ENCODE measurements around the gene SPNS1. TPM values are rescaled to one million over a fixed set of nuclear protein-coding genes. Genes with fewer than 3 reads are reported as not detected.

SPNS1 gene
- total and polyA plus RNA-seq, 2 of the 8 experiments (the other 6 are each of a cell fraction or from before 2014, with no cell fraction given) = 48.8 to 66.9 TPM

- TF ChIP-seq CHD7 (IDR thresholded peaks at IDR 0.05; ENCODE audit: insufficient replicate concordance, low read length) (no peak), MAX (IDR thresholded peaks at IDR 0.05) (no peak), BRCA1 (IDR thresholded peaks at IDR 0.05; ENCODE audit: low read depth, low read length) (no peak), ATF3 (IDR thresholded peaks at IDR 0.05; ENCODE audit: insufficient read depth, low read depth, low read length) (no peak), ASH2L (IDR thresholded peaks at IDR 0.05; ENCODE audit: low read length) (no peak), CBX8 (IDR thresholded peaks at IDR 0.05; ENCODE audit: borderline replicate concordance, low read depth, low read length) (no peak)
These were observed 38.5 kb downstream of the SPNS1 start (continued) for GRCh38 chr16:29012913-29013553.

Data from H1 (cell line).